ENCODE measurements around the gene FBXO31.

The FBXO31 gene

DNA sequence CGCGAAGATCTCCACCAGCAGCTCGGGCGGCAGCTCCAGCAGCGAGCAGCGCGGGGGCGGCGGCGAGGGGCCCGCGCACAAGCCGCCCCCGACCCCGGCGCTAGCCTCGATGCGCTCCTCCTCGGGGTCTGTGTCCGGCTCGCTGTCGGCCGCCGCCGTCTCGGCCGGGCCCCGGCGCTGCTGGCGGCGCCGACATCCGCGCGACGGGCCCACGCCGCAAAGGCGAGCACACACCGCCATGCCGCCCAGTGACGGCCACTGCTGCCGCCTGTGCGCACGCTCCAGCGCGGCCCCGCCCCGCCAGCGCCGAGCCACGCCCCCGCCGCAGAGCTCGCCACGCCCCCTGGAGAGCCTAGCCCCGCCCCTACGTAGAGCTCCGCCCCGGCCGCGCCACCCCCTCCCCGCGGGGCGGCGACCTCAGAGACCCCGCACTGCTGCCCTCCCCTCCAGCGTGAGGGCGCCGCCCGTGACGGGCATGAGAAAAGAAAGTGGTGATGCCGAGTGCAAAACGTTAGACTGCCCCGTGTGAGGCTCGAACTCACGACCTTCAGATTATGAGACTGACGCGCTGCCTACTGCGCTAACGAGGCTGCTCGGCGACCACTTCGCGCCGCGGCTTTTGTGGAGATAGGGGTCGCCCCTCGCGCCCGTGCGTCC, at the start of gene FBXO31:
Gene FBXO31, minus strand, starts transcription at position 272 of the 657 bp plus-strand sequence. Its CDS starts 32 bp downstream, at position 240.
- peaks cover 59% of the 10 kb centered on the region for H3K4me1 ChIP-seq (ENCODE audit: insufficient read depth, low read length)
- DNase-seq: peak; percentile 91
- peaks cover 6% of the 10 kb centered on the region for H3K36me3 ChIP-seq (ENCODE audit: insufficient read depth, low read length)
- peak; percentile 64 for ATAC-seq (ENCODE audit: insufficient read depth, low read depth)
- H3K27ac ChIP-seq (ENCODE audit: low read length): peak within 1 kb of the TSS; percentile 84
- peaks cover 73% of the 10 kb centered on the region for H3K79me2 ChIP-seq (ENCODE audit: insufficient read depth, low read length)
- peak within 1 kb of the TSS; percentile 93 for H3K4me2 ChIP-seq (ENCODE audit: insufficient read depth, low read length)
- H3K9ac ChIP-seq (ENCODE audit: low read depth, low read length): peak within 1 kb of the TSS; percentile 78
- H3K4me3 ChIP-seq (ENCODE audit: low read depth in 1 of 2, low read length in 2 of 2): peak within 1 kb of the TSS; percentile 54 to 77
- peaks cover 30% of the 10 kb centered on the region; the same call in 1 of the 2 replicates for H4K20me1 ChIP-seq (ENCODE audit: insufficient read depth, low read length)
- no peaks in the 10 kb centered on the region for H3K9me3 ChIP-seq (ENCODE audit: insufficient read depth, low read length, severe bottlenecking)
- H2AFZ ChIP-seq (ENCODE audit: low read depth, low read length): peak within 1 kb of the TSS; percentile 78
- H3K27me3 ChIP-seq (ENCODE audit: insufficient read depth, low read length, poor library complexity): no peaks in the 10 kb centered on the region
- TF ChIP-seq EZH2 (IDR thresholded peaks at IDR 0.05; ENCODE audit: borderline replicate concordance, low read depth, low read length, severe bottlenecking): no peak
- no peak for TF ChIP-seq CTCF (IDR thresholded peaks at IDR 0.05; ENCODE audit: borderline replicate concordance, extremely low read depth, low read length, poor library complexity, severe bottlenecking)

DNA sequence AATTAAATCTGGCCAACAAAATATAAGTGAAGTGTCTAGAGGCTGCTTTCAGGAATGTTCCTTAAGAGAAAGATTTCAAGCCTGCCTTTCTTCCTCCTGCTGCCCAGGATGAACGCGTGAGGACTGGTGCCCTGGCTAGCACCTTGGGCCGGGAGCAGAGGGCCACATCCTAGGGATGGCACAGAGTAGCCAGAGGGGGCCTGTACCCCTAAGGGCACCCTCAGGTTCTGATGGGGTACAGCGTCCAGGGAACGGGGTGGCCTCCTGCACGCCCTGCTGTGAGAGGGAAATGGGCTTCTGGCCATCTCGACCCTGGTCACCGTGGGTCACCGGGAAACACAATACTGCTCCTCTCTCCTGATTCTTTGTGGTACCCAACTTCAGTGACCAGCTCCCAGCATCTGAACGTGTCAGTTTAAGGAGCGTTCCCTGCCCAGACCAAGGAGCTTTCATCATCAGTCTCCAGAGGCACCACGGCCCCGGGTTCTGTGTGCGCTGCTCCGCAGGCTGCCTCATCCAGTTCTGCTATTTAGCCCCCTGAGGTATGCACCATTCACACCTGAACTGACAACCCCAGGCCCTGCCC, 48.8 kb upstream of the FBXO31 start:
- no peak for ATAC-seq (ENCODE audit: insufficient read depth, low read depth)
- Histone ChIP-seq H3K4me3 (ENCODE audit: low read depth in 1 of 2, low read length in 2 of 2) (no peak overlapping the region), H3K4me1 (ENCODE audit: insufficient read depth, low read length) (no peaks in the 10 kb centered on the region), H3K79me2 (ENCODE audit: insufficient read depth, low read length) (no peaks in the 10 kb centered on the region), H3K4me2 (ENCODE audit: insufficient read depth, low read length) (no peak overlapping the region), H2AFZ (ENCODE audit: low read depth, low read length) (no peak overlapping the region), H3K36me3 (ENCODE audit: insufficient read depth, low read length) (no peaks in the 10 kb centered on the region), H3K9me3 (ENCODE audit: insufficient read depth, low read length, severe bottlenecking) (no peaks in the 10 kb centered on the region), H4K20me1 (ENCODE audit: insufficient read depth, low read length) (0 out of 2 replicates have a peak, but pooled peaks cover 6% of the 10 kb centered on the region), H3K9ac (ENCODE audit: low read depth, low read length) (no peak overlapping the region), H3K27me3 (ENCODE audit: insufficient read depth, low read length, poor library complexity) (peaks cover 25% of the 10 kb centered on the region), H3K27ac (ENCODE audit: low read length) (no peak overlapping the region)
- no peak for DNase-seq
- TF ChIP-seq EZH2 (IDR thresholded peaks at IDR 0.05; ENCODE audit: borderline replicate concordance, low read depth, low read length, severe bottlenecking) (no peak), CTCF (IDR thresholded peaks at IDR 0.05; ENCODE audit: borderline replicate concordance, extremely low read depth, low read length, poor library complexity, severe bottlenecking) (no peak)

- no peaks in the 10 kb centered on the region for H3K4me1 ChIP-seq (ENCODE audit: insufficient read depth, low read length)
- no peaks in the 10 kb centered on the region for H3K79me2 ChIP-seq (ENCODE audit: insufficient read depth, low read length)
- no peak overlapping the region for H3K9ac ChIP-seq (ENCODE audit: low read depth, low read length)
- no peak overlapping the region for H2AFZ ChIP-seq (ENCODE audit: low read depth, low read length)
- no peaks in the 10 kb centered on the region for H3K9me3 ChIP-seq (ENCODE audit: insufficient read depth, low read length, severe bottlenecking)
- H3K36me3 ChIP-seq (ENCODE audit: insufficient read depth, low read length): no peaks in the 10 kb centered on the region
- DNase-seq: no peak
- ATAC-seq (ENCODE audit: insufficient read depth, low read depth): no peak
- 0 out of 2 replicates have a peak, but pooled peaks cover 6% of the 10 kb centered on the region for H4K20me1 ChIP-seq (ENCODE audit: insufficient read depth, low read length)
- no peak for TF ChIP-seq EZH2 (IDR thresholded peaks at IDR 0.05; ENCODE audit: borderline replicate concordance, low read depth, low read length, severe bottlenecking)
- no peak for TF ChIP-seq CTCF (IDR thresholded peaks at IDR 0.05; ENCODE audit: borderline replicate concordance, extremely low read depth, low read length, poor library complexity, severe bottlenecking)
- no peak overlapping the region for H3K27ac ChIP-seq (ENCODE audit: low read length)
- no peak overlapping the region for H3K4me3 ChIP-seq (ENCODE audit: low read depth in 1 of 2, low read length in 2 of 2)
- peaks cover 25% of the 10 kb centered on the region for H3K27me3 ChIP-seq (ENCODE audit: insufficient read depth, low read length, poor library complexity)
- no peak overlapping the region for H3K4me2 ChIP-seq (ENCODE audit: insufficient read depth, low read length)
These were observed 48.4 kb upstream of the FBXO31 start for GRCh38 chr16:87431926-87432325.
